GM10266 (cell line): ENCODE measurements around the gene ATXN1.

Experiments
- DNase-seq: peaks from one replicate; pipeline ENCODE4 v3.0.0; 2012; ENCODE audit errors: extremely low spot score
- CTCF ChIP-seq: IDR thresholded peaks from 2 replicates; pipeline ENCODE4 v1.5.1; 2012; ENCODE audit warnings: mild to moderate bottlenecking, low read depth; ENCODE audit not compliant: control insufficient read depth, insufficient read depth; ENCODE audit errors: missing control alignments

The ATXN1 gene

GRCh38 chr6:16352258-16352635, 409.0 kb downstream of the ATXN1 start:
- no peak for DNase-seq
- TF ChIP-seq CTCF: no peak

- no peak for DNase-seq
- TF ChIP-seq CTCF: no peak
These were observed 411.7 kb downstream of the ATXN1 start for GRCh38 chr6:16349544-16349943.

GRCh38 chr6:16346831-16347230, 414.4 kb downstream of the ATXN1 start:
- no peak for DNase-seq
- no peak for TF ChIP-seq CTCF

- no peak for TF ChIP-seq CTCF
These were observed 415.6 kb downstream of the ATXN1 start for GRCh38 chr6:16345449-16346330.

GRCh38 chr6:16344756-16345155, 416.5 kb downstream of the ATXN1 start:
- TF ChIP-seq CTCF: no peak
- no peak for DNase-seq

More at GRCh38 chr6:16345449-16346330, 415.6 kb downstream of the ATXN1 start:
- no peak for DNase-seq

GRCh38 chr6:16343593-16343992, 417.7 kb downstream of the ATXN1 start:
- TF ChIP-seq CTCF: no peak
- no peak for DNase-seq

GRCh38 chr6:16339265-16339587, 422.0 kb downstream of the ATXN1 start:
- no peak for DNase-seq
- TF ChIP-seq CTCF: no peak
